SK-N-SH (cell line): ENCODE data around the gene CCDC68.

Experiments used
- ELF1 ChIP-seq: IDR thresholded peaks from 2 replicates; pipeline ENCODE4 v1.4.0; 2012
- GATA2 ChIP-seq: sonication (generic); formaldehyde crosslinking; IDR thresholded peaks from 2 replicates; pipeline ENCODE4 v1.5.0; 2020; ENCODE audit warnings: mild to moderate bottlenecking, missing genetic modification reagents
- NFIC ChIP-seq: IDR thresholded peaks from 2 replicates; pipeline ENCODE4 v1.4.0; 2012; ENCODE audit warnings: borderline replicate concordance
- TEAD4 ChIP-seq: IDR thresholded peaks from 2 replicates; pipeline ENCODE4 v1.4.0; 2012; ENCODE audit warnings: mild to moderate bottlenecking, borderline replicate concordance; ENCODE audit not compliant: insufficient read depth
- TF ChIP-seq, protein P1 (sequence below): fragments of 200-600 bp; sonication (generic); IDR thresholded peaks from 2 replicates; pipeline ENCODE4 v1.6.1; 2017; ENCODE audit warnings: antibody characterized with exemption, mild to moderate bottlenecking, moderate library complexity
- TF ChIP-seq, protein P2 (sequence below): fragments of 150-350 bp; IDR thresholded peaks from 2 replicates; pipeline ENCODE4 v1.6.1; 2017; ENCODE audit warnings: antibody characterized with exemption, low read length, low read depth, borderline replicate concordance
- TF ChIP-seq, protein P3 (sequence below): IDR thresholded peaks from 2 replicates; pipeline ENCODE4 v1.4.0; 2012; ENCODE audit warnings: low read depth
- TF ChIP-seq, protein P4 (sequence below): IDR thresholded peaks from 2 replicates; pipeline ENCODE4 v1.6.1; 2012; ENCODE audit warnings: mild to moderate bottlenecking, low read depth, low read length, moderate library complexity
- TF ChIP-seq, protein P5 (sequence below): IDR thresholded peaks from 2 replicates; pipeline ENCODE4; 2012

DNA sequence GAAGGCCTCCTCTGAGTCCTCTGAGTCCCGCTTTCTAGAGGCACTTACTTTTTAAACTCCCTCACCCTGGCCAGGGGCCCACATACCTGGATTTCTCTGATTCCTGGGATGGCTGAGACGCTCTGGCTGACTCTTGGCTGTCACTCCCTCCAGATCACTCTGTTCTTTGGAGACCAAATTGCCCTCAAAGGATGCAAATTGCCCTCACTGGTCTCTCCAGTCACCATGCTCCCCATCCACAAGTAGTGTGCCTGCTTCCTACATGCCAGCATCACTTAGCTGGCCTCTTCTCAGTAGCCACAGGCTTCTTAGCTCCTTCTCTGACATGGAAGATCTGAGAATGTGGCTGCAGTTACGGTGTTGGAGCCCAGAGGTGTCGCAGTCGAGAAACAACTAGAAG is 41.3 kb upstream of the CCDC68 start:
- TF ChIP-seq NFIC = no peak
- TF ChIP-seq, protein P1, sequence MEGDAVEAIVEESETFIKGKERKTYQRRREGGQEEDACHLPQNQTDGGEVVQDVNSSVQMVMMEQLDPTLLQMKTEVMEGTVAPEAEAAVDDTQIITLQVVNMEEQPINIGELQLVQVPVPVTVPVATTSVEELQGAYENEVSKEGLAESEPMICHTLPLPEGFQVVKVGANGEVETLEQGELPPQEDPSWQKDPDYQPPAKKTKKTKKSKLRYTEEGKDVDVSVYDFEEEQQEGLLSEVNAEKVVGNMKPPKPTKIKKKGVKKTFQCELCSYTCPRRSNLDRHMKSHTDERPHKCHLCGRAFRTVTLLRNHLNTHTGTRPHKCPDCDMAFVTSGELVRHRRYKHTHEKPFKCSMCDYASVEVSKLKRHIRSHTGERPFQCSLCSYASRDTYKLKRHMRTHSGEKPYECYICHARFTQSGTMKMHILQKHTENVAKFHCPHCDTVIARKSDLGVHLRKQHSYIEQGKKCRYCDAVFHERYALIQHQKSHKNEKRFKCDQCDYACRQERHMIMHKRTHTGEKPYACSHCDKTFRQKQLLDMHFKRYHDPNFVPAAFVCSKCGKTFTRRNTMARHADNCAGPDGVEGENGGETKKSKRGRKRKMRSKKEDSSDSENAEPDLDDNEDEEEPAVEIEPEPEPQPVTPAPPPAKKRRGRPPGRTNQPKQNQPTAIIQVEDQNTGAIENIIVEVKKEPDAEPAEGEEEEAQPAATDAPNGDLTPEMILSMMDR = no peak
- no peak for TF ChIP-seq TEAD4
- TF ChIP-seq, protein P2, sequence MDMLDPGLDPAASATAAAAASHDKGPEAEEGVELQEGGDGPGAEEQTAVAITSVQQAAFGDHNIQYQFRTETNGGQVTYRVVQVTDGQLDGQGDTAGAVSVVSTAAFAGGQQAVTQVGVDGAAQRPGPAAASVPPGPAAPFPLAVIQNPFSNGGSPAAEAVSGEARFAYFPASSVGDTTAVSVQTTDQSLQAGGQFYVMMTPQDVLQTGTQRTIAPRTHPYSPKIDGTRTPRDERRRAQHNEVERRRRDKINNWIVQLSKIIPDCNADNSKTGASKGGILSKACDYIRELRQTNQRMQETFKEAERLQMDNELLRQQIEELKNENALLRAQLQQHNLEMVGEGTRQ = no peak
- TF ChIP-seq, protein P3, sequence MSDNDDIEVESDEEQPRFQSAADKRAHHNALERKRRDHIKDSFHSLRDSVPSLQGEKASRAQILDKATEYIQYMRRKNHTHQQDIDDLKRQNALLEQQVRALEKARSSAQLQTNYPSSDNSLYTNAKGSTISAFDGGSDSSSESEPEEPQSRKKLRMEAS = no peak
- TF ChIP-seq, protein P4, sequence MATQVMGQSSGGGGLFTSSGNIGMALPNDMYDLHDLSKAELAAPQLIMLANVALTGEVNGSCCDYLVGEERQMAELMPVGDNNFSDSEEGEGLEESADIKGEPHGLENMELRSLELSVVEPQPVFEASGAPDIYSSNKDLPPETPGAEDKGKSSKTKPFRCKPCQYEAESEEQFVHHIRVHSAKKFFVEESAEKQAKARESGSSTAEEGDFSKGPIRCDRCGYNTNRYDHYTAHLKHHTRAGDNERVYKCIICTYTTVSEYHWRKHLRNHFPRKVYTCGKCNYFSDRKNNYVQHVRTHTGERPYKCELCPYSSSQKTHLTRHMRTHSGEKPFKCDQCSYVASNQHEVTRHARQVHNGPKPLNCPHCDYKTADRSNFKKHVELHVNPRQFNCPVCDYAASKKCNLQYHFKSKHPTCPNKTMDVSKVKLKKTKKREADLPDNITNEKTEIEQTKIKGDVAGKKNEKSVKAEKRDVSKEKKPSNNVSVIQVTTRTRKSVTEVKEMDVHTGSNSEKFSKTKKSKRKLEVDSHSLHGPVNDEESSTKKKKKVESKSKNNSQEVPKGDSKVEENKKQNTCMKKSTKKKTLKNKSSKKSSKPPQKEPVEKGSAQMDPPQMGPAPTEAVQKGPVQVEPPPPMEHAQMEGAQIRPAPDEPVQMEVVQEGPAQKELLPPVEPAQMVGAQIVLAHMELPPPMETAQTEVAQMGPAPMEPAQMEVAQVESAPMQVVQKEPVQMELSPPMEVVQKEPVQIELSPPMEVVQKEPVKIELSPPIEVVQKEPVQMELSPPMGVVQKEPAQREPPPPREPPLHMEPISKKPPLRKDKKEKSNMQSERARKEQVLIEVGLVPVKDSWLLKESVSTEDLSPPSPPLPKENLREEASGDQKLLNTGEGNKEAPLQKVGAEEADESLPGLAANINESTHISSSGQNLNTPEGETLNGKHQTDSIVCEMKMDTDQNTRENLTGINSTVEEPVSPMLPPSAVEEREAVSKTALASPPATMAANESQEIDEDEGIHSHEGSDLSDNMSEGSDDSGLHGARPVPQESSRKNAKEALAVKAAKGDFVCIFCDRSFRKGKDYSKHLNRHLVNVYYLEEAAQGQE = no peak
- TF ChIP-seq, protein P5, sequence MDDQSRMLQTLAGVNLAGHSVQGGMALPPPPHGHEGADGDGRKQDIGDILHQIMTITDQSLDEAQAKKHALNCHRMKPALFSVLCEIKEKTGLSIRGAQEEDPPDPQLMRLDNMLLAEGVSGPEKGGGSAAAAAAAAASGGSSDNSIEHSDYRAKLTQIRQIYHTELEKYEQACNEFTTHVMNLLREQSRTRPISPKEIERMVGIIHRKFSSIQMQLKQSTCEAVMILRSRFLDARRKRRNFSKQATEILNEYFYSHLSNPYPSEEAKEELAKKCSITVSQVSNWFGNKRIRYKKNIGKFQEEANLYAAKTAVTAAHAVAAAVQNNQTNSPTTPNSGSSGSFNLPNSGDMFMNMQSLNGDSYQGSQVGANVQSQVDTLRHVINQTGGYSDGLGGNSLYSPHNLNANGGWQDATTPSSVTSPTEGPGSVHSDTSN = no peak
- no peak for TF ChIP-seq ELF1
- no peak for TF ChIP-seq GATA2
